Measurements from ENCODE around the gene FAF1.

GRCh38 chr1:50493710-50494109 is 466.4 kb downstream of the FAF1 start:
- no peak for TF ChIP-seq CTCF (conservative IDR thresholded peaks at IDR 0.05; ENCODE audit: low read depth, low read length)
- TF ChIP-seq EZH2 (IDR thresholded peaks at IDR 0.05; ENCODE audit: low read length, unreplicated experiment) = no peak

Measured in PC-3 (cell line).